ENCODE results near the gene ARHGAP42.
A peak's percentile ranks its signal among the peaks of the same experiment; 100 is the strongest.
"Not testable (repeated sequence)": the region's sequence is repeated elsewhere in the genome, so short reads cannot be mapped to it uniquely, and the experiment has no call there.

ARHGAP42 gene

DNA sequence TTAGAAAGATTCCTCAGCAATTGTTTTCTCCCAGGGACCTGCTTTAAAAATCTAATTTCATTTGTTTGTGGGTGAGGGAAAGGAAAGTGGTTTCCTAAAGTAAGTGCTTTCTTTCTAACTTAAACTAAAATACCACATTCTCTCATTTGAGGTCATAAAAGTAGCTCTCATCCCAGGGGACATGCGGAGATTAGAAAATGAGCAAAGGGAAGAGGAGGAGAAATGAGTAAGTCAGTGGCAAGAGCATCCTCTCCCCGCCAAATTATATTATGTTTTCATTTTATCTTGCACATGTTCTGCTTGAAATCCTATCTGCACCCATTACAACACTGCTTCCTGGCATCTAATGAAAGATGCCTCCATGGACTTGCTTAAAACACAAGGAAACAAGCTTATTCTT lies 191.4 kb downstream of the ARHGAP42 start:
- peak; percentile 92 for DNase-seq

DNA sequence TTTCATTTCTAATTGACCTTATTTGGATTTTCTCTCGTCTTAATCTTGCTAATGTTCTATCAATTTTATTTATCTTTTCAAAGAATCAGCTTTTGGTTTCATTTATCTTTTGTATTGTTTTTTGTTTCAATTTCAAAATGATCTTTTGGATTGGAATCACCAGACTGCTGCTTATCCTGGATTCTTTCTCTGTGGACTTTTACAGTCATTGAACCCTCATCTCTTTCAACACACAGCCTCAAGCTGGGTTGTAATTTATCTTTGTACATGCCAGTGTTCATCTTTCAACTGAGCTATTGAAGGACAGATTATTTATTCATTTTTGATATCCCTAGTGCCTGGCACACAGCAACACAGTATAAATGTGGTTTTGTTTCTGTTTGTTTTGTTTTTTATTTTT lies 195.9 kb downstream of the ARHGAP42 start:
- DNase-seq, result no peak

DNA sequence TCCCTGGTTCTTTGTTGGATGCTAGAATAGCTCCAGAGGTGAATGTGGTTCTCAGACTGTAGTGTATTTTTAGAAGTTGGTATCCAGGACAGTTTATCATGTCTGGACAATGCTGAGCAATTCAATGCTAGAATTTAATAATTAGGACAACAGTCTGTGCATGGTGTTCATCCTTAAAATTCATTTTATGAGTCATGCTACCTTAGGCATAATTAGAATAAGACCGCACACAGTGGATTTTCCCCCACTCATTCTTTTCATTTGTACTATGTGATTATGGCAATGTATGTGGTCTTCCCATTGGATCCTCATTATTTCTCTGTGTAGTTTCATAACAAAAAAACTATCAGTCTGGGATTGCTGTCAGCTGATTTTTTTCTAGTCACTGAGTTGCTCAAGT lies 196.7 kb downstream of the ARHGAP42 start:
- DNase-seq, result peak; percentile 71

DNA sequence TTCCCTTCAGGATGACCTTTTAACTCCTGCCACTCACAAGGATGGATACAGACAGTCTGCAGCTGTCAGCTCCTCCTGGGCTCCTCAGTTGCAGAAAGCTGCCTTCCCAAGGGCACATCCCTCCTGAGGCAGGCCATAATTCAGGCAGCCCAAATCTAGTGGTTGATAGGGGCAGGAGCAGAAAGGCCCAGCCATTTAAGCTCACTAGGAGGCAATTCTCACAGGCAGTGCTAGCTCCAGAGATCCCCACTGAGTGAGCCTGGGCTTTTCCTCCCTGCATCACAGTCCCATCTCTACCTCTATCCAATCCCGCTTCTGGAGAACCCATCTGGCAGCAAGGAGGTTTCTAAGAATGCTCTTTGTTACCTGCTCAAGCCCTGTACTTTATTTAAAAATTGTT lies 200.6 kb downstream of the ARHGAP42 start:
- DNase-seq, result no peak

DNA sequence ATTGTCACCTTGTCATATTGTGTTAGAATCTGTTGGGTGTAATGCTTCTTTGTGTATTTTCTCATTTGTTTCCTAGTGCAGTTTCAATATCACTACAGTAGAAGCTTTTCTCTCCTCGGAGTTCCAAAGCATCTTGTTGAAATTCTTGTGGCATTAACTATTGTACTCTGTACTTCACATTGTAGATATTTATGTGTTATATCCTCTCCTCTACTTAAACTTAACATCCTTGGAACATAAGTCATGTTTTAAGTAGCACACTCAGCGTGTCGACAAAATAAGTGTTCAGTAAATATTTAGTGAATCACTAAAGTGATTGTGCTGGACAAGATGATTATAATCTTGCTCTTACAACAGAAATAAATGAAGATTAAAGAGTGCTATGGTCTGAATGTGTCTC lies 201.7 kb downstream of the ARHGAP42 start:
- DNase-seq, result peak; percentile 68

DNA sequence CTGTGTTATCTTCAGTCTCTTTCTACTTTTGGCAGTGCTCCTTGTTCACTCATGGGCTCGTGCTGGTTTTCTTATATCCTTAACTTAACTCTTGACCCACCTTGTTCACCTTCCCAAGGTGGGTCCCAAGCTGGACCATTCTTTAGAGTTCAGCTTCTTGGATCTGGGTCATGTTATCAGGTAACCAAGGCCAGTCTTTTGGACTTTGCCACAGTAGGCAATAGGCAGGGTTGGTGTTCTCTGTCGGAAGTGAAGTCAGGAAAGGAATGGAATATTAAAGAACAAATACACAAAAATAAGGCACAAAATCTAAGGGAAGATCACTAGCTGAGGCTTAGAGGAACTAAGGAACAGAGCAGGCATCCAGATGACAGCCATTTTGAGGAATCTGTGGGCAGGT lies 202.7 kb downstream of the ARHGAP42 start:
- DNase-seq, result no peak

DNA sequence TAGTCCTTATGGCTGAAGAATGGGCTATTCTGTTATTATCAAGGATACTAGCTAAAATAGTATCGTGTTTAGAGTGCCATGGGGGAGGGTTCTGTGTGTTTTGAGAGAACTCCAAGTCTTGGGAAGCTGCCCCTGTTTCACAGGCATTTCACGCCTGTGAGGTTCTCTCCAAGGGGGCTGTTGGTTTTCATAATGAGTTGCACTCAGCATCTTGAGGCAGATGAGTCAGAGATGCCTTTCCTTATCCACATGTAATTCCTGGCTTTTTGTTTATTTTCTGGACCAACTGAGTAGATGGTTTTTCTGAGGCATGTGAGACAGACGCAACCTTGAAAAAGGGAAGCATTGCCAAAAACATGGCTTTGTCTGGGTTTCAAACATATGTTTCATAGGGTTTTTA lies 203.7 kb downstream of the ARHGAP42 start:
- peak; percentile 98 for DNase-seq

DNA sequence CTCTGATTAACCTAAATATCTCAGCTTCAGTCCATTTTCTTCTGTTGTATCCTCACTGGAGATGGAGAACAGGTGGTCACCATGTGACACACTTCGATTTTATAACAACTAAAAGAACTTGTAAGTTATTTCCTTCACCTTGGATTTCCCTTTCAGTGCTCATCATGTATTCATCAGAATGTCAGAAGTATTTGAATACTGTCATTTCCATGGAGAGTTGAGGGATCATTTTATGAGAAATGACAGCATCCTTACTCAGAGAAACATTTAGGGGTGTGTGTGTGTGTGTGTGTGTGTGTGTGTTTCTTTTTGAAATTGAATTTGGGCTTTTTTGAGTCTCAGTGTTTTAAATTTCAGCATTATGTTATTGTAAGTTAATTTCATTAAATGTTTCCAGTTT lies 205.8 kb downstream of the ARHGAP42 start:
- DNase-seq, result no peak

DNA sequence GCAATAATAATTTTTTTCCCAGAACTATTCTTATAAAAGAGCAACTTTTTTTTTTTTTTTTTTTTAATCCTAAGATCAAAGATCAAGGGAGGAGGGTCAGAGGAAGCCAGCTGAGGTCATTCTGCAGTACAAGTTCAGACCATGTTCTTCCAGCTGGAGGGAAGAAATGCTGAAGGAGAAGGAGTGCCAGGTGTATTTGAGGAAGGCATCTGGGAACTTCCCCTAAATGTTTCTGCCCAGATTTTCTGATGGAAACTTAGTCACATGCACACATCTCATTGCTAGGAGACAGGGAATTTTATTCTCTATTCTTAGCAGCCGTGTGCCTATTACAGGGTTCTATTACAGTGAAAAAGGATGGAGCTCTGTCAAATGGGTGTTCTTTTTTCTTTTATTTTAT lies 208.4 kb downstream of the ARHGAP42 start:
- no peak for DNase-seq

DNA sequence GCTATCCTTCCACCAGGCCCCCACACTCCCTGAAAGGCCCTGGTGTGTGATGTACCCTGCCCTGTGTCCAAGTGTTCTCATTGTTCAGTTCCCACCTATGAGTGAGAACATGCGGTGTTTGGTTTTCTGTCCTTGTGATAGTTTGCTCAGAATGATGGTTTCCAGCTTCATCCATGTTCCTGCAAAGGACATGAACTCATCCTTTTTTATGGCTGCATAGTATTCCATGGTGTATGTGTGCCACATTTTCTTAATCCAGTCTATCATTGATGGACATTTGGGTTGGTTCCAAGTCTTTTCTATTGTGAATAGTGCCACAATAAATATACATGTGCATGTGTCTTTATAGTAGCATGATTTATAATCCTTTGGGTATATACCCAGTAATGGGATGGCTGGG lies 208.9 kb downstream of the ARHGAP42 start:
- not testable (repeated sequence) for DNase-seq

DNA sequence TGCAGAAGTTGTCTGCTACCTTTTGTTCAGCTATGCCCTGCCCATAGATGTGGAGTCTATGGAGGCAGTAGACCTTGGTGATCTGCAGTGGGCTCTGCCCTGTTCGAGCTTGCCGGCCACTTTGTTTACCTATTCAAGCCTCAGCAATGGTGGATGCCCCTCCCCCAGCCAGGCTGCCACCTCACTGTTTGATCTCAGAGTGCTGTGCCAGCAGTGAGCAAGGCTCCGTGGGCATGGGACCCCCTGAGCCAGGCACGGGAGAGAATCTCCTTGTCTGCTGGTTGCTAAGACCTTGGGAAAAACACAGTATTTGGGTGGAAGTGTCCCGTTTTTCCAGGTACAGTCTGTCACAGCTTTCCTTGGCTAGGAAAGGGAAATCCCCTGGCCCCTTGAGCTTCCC lies 214.4 kb downstream of the ARHGAP42 start:
- not testable (repeated sequence) for DNase-seq

DNA sequence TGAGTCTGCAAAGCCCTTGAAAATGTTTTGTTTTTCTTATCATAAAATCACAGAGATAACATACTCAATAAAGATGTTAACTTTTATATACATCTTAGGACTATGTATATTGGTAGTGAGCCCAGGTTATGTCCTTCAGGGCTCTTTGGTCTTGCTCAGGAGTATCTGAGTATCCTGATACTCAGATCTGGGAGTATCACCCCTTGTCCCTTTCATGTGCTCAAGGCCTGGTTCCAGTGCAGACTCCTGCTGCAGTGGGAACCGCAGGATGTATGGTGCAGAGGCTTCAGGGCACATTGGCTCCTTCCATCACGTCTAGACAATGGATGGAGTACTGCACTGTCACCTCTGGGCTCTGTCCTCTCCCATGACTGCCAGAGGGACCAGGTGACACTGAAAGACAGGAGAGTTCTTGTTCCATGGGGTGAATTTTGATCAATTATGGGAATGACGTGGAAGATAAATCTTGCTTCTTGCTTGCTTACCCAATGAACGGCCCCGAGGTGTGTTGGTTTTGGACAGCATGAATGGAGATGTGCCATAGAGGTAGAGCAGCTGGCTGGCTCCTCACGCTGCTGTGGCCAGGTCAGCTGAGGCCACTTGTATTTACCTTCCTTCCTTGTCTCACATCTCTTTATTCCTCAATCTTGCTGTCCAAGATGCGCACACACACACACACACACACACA lies 215.5 kb downstream of the ARHGAP42 start:
- DNase-seq, result no peak

DNA sequence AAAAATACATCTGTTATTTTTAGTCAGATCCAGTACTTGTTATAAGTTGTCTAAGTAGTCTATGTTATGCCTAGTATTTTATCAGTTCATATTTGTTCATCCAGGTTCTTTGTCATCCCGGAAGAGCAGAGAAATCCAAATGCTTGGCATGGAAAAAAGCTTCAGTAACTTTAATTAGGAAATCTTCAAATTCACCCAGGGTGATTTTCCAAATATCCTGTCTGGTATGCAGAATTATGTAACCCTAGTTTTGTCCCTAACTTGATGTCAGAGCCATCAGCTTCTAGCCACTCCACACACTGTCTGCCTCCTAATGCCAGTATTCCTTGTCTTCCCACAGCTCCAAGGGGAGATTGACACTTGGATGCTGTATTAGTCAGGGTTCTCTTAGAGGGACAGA lies 216.2 kb downstream of the ARHGAP42 start:
- no peak for DNase-seq

DNA sequence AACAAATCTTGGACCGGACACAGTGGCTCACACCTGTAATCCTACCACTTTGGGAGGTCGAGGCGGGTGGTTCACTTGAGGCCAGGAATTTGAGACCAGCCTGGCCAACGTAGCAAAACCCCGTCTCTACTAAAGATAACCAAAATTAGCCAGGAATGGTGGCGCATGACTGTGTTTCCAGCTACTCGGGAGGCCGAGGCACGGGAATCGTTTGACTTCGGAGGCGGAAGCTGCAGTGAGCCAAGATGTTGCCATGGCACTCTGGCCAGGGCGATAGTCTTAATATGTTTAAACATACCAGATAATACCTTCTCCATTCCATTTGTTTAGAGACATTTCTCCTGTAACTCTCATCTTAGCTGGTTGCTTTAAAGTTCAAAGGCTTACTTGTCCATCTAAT lies 218.6 kb downstream of the ARHGAP42 start:
- DNase-seq, result no peak

DNA sequence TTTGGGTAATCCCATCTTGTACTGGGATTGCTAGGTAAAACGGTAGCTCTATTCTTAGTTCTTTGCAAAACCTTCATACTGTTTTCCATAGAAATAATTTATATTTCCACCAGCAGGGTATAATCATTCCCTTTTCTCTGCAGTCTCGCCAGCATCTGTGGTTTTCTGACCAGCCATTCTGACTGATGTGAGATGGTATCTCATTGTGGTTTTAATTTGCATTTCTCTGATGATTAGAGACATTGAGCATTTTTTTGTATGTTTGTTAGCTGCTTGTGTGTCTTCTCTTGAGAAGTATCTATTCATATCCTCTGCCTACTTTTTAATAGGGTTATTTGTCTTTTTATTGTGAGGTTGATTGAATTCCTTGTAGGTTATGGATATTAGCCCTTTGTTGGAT lies 221.7 kb downstream of the ARHGAP42 start:
- DNase-seq, result peak; percentile 85

DNA sequence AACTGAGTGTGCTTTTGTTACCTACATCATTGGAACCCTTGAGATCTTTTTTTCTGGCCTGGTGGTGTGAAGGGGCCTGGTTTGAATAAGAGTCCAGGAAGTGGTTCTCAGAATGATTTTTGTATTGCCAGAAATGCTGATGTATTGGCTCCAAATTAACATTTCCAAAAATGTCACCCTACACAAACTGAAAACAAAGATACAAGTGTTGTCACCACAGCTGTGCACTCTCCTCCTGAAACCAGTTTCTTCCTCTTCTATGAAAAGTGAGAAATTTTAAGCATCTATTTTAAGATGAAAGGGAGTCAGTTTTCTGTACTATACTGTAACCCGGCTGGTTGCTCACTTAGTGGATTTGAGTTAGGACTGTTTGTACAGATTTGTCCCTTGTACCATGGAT lies 223.7 kb downstream of the ARHGAP42 start:
- no peak for DNase-seq

DNA sequence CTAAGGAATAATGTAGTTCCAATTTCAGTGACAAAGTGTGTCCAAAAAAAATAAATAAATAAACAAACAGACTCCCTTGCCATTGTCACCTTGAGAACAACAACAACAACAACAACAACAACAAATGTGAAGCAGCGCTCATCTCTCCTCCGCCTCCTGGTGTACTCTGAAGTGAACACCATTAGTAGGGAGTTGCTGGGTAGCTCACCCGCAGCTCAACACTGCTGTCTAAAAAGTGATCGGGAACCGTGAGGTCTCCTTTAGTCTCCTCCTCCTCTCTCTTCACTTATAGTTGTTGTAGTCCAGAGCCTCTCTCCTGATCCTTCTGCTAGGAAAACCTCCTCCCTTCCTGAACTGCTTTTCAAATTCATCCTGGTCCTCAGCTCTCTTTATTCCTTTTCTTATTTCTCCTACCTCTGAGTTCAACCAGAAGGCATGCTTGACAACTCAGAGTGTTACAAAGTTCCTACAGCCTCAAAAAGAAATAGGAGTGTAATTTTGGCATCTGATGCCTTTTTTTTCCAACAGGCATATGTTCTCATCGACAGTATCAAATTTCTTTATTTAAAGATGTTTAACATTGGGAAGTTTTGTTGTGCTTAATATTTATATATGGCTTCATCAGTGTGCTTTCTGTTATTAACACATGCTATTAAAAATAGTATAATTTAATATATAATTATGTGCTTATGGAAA lies 227.5 kb downstream of the ARHGAP42 start:
- no peak for DNase-seq

DNA sequence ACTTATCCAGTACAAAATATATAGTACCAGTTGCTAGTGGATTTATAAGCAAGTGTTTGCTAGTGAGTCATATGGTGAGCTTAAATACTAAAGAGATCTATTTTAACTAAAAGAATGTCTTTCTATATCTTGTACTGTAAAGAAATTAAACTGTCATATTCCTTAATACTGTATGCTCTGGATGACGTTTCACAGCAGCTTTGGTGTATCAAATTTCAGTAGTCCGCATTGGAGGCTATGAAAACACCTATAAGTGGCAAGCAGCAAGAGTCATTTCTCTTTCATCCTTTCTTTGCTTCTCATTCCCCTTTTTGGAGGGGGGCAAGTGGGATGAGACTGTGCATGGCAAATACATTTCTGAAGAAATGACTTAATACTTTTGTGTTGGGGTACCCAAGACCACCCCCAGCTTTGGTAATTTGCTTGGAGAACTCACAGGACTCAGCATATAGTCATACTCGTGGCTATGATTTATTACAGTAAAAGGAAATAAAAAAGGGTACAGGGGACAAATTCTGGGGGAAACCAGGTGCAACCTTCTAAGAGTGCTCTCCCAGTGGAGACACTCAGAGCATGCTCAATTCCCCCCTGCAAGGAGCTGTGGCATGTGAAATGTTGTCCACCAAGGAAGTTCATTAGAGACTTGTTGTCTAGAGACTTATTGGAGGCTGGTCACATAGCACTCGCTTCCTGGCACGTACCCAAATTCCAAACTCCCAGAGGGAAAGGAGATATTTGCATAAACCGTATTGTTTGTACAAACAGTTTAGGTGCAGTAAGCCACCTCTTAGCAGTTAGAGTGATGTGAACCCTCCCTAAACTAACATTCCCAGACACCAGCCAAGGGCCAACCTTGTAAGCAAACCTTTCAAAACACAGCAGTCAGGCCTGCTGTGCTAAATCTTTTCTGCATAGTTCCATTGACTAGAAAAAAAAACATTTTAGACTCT lies 231.7 kb downstream of the ARHGAP42 start:
- DNase-seq, result no peak

DNA sequence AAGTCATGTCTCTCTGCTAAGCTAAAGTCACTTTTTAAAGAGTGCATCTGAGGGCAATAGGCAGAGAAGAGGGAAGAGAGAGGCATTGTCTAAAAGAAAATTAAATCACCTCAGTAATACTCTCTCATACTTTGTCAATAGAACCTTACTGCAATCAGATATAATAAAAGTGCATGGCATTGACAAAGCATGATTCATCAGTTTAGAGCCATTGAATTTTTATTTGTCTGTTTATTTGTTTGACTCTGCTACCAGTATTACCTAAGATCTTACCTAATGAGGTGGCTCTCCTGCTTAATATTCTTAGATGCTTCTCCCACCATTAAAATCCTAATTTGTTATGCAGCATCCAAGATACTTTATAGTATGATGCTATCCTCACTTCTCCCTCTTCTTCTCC lies 233.5 kb downstream of the ARHGAP42 start:
- DNase-seq, result no peak

DNA sequence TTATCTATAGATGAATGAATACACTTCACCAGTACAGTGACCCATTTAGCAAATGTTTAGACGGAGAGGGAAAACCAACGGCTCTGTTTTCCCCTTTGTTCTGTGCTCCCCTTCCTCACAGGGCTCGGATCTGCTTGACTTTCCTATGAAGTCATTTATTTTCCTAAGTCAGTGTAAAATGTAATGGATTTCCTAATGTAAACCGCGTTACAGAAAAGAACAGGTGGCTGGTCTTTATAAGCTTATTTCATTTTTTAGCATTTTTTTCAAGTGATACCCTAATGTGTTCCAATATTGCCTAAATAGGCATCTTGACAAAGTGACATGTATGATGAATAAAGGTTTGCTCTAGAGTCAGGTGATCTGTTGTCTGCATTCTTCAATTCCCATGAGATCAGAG lies 235.0 kb downstream of the ARHGAP42 start:
- no peak for DNase-seq

DNA sequence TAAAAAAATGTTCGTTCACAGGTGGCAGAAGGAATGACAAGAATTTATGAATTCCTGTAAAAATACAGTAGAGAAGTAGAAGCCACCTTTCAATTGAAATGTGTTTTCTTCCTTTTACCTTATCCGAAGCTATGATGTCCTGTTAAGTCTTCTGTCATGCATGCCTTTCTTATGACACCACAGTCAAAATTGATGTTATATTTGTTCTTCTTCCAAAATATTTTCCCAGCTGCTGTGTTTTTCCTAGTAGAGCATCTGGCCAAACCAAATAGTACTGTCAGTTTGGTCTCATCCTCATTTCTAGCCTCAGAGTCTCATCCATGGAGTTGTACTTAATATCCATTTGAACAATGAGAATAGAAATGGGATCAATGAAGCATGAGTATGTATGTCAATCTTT lies 236.5 kb downstream of the ARHGAP42 start:
- DNase-seq, result peak; percentile 59

DNA sequence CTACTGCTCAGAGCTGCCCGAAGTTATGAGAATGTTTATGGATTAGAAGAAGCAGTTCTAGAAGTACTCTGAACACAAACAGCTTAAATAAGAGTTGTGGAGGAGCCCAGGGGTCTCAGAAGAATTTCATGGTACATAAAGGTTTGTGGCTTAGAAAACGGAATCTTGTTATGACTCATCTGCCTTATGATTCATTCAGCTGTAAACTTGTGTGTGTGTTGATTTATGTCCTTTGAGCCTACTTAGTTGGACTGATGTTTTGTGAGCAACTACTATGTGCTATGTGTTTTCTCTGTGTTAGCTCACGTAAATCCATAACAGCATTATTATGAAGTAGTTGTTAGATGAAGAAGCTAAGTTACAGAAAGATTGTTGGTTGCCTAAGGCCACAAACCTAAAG lies 238.8 kb downstream of the ARHGAP42 start:
- peak; percentile 83 for DNase-seq

DNA sequence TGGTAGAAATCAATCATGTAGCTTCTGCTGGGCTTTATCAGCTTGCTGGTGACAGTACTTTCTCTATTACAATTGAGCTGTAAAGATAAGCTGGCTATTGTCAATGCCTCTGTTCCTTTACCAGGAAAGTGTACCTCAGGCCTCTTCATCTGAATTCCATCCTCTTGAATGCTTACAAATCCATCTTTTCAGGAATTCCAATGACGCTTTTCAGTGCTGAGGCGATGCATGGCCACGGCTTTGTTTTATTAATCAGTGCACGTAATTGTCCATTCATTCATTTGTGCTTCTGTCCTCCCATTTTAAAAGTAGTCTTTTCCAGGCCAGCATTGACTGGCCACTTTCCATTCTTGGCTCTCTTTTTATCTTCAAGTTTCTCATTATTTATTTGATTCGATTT lies 240.5 kb downstream of the ARHGAP42 start:
- no peak for DNase-seq

DNA sequence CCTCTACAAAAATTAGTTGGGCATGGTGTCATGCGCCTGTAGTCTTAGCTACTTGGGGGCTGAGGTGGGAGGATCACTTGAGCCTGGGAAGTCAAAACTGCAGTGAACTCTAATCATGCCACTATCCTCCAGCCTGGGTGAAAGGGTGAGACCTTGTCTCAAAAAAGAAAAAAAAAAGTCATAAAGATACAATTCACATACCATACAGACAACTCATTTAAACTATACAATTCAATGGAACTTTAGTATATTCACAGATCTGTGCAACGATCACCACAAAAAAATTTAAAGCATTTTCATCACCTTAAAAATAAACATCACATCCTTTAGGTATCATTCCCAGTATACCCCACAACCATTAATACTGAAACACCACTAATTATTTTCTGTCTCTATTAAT lies 241.3 kb downstream of the ARHGAP42 start:
- peak; percentile 21 for DNase-seq

Measured in fibroblast of upper back skin (primary cell).